CD4-positive, alpha-beta T cell (primary cell): Measurements from ENCODE around the gene ZIC2. TPM values are rescaled to one million over a fixed set of nuclear protein-coding genes. Genes with fewer than 3 reads are reported as not detected.

Source experiments
- ATAC-seq: fragments of 200-7000 bp; cut with Tn5 transposase; one replicate; pipeline ENCODE4 v1.10.0; 2022; ENCODE audit warnings: mild to moderate bottlenecking; ENCODE audit not compliant: poor library complexity
- CTCF ChIA-PET: fragments of 350-600 bp; sonication (Branson Sonifier 250); formaldehyde crosslinking; loops from one replicate; lab custom pipeline; 2021; ENCODE audit warnings: antibody characterized with exemption, inconsistent platforms; lab: Charles Lee
- POLR2A ChIA-PET: fragments of 350-600 bp; sonication (Branson Sonifier 250); formaldehyde crosslinking; loops from one replicate; lab custom pipeline; 2021; ENCODE audit warnings: antibody characterized with exemption, inconsistent platforms; lab: Charles Lee
- DNase-seq, 14 experiments: peaks; one replicate each; pipeline ENCODE4 v3.0.0-alpha.2; 2013 to 2020; ENCODE audit warnings: mixed read lengths in 2 of 14
- H3K27ac ChIP-seq, 2 donors: one replicate each; pipeline versions ENCODE4 v1.5.1 to v1.7.0; 2013; ENCODE audit warnings: low read length in 2 of 2, low read depth in 1 of 2, mild to moderate bottlenecking in 1 of 2
- H3K27me3 ChIP-seq, 2 experiments: 1 replicate in 1 of 2; 2 replicates in 1 of 2; pipeline versions ENCODE4 v1.6.1 to v1.7.0; 2013; ENCODE audit warnings: low read length in 2 of 2, control low read depth in 1 of 2, mild to moderate bottlenecking in 1 of 2, moderate library complexity in 1 of 2; ENCODE audit not compliant: insufficient read depth in 2 of 2, control insufficient read depth in 1 of 2
- H3K36me3 ChIP-seq: one replicate; pipeline ENCODE4 v1.6.1; 2013; ENCODE audit warnings: low read length, control low read depth; ENCODE audit not compliant: insufficient read depth
- H3K4me1 ChIP-seq: one replicate; pipeline ENCODE4 v1.6.1; 2013; ENCODE audit warnings: low read length, control low read depth; ENCODE audit not compliant: insufficient read depth
- H3K4me3 ChIP-seq: one replicate; pipeline ENCODE4 v1.5.1; 2013; ENCODE audit warnings: mild to moderate bottlenecking, low read length, moderate library complexity
- H3K9me3 ChIP-seq, 2 experiments: 1 replicate in 1 of 2; 2 replicates in 1 of 2; pipeline versions ENCODE4 v1.6.1 to v1.7.0; 2013; ENCODE audit warnings: low read length in 2 of 2, mild to moderate bottlenecking in 2 of 2, control low read depth in 1 of 2, moderate library complexity in 1 of 2; ENCODE audit not compliant: control insufficient read depth in 1 of 2, insufficient read depth in 1 of 2
- H3K27ac Mint-ChIP-seq: one replicate; pipeline ENCODE4 v1.8.0; 2020; ENCODE audit warnings: mixed read lengths
- H3K27me3 Mint-ChIP-seq: one replicate; pipeline ENCODE4 v1.8.0; 2021; ENCODE audit warnings: mixed read lengths
- H3K36me3 Mint-ChIP-seq: one replicate; pipeline ENCODE4 v1.8.0; 2021; ENCODE audit warnings: low read depth, mixed read lengths
- H3K4me1 Mint-ChIP-seq: one replicate; pipeline ENCODE4 v1.8.0; 2021; ENCODE audit warnings: low read depth, mixed read lengths
- H3K4me3 Mint-ChIP-seq: one replicate; pipeline ENCODE4 v1.8.0; 2020; ENCODE audit warnings: mild to moderate bottlenecking, mixed read lengths
- H3K9me3 Mint-ChIP-seq: one replicate; pipeline ENCODE4 v1.8.0; 2020; ENCODE audit warnings: mixed read lengths
- intact Hi-C, 2 experiments: fragments of 100-400 bp; cut with DNase I in 1 of 2; cut with micrococcal nuclease in 1 of 2; formaldehyde crosslinking; loops; one replicate each; pipeline versions ENCODE4 v1.15.1 to v1.9.0; 2023 to 2025; cut with DNase I, micrococcal nuclease
- total RNA-seq, 174 experiments: library from RNA in 2 of 174; stranded (reverse) in 2 of 174; gene quantifications; one replicate each; pipeline ENCODE4 v1.2.3 and lab custom pipeline; 2021 to 2026
- TF ChIP-seq, protein P1 (sequence below): fragments of 200-600 bp; IDR thresholded peaks from one replicate; pipeline ENCODE4 v1.8.0; 2022; ENCODE audit warnings: antibody characterized with exemption, mild to moderate bottlenecking

The ZIC2 gene
- total RNA-seq, 2 experiments from 2014 or later: not detected

DNA sequence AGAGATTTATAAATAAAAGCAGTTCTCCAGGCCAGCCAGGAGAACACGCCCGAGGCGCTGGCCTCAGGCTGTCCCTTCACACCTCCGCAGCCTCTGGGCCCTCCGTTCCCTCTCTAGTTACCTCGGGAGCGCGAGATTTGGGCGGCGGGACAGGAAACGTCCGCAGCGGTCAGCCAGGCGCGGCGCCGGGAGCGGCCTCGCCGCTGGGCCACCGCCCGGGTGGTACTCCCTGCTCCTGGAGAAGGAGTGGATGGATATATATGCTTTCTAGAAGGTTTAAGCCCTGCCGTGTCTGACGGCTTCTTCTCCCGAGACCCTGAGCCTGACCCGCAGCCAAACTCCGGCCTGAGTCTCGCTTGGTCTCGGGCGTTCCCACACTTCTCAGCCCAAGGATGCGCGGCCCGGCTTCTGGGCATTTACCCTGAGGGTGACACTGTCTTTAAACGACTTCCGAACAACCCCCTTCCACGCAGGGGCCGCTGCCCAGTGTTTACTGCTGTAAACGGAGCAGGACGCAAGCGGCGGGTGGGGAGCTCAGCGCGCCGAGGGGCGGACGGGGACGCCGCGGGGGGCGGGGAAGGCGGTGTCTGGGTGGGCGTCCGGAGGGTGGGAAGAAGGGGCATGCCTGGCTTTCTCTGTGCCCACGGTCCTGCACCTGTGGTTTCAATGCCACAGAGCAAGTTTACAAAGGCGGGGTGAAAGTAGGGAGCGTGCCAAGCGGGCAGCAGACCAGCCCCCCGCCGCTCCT is 2.0 kb upstream of the ZIC2 start:
- peaks cover 12% of the 10 kb centered on the region for H3K4me1 Mint-ChIP-seq
- TF ChIP-seq, protein P1, sequence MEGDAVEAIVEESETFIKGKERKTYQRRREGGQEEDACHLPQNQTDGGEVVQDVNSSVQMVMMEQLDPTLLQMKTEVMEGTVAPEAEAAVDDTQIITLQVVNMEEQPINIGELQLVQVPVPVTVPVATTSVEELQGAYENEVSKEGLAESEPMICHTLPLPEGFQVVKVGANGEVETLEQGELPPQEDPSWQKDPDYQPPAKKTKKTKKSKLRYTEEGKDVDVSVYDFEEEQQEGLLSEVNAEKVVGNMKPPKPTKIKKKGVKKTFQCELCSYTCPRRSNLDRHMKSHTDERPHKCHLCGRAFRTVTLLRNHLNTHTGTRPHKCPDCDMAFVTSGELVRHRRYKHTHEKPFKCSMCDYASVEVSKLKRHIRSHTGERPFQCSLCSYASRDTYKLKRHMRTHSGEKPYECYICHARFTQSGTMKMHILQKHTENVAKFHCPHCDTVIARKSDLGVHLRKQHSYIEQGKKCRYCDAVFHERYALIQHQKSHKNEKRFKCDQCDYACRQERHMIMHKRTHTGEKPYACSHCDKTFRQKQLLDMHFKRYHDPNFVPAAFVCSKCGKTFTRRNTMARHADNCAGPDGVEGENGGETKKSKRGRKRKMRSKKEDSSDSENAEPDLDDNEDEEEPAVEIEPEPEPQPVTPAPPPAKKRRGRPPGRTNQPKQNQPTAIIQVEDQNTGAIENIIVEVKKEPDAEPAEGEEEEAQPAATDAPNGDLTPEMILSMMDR: no peak
- H3K36me3 Mint-ChIP-seq: peaks cover 5% of the 10 kb centered on the region
- H3K36me3 ChIP-seq: no peaks in the 10 kb centered on the region
- no peak overlapping the region for H3K4me3 ChIP-seq
- peaks cover 74% of the 10 kb centered on the region for H3K27me3 Mint-ChIP-seq
- POLR2A ChIA-PET: interaction anchor here (1.4 kb wide), 1 partner anchor 323 kb away, joined by 4 read pairs; no protein-coding TSS in a partner anchor
- intact Hi-C loops: no loop called here
- H3K9me3 ChIP-seq: peaks cover 52 to 63% of the 10 kb centered on the region in 2 experiments
- DNase-seq (peak in 1 of 14 experiments; percentile 26), ATAC-seq (no peak)
- peak overlapping the region; percentile 63 for H3K4me3 Mint-ChIP-seq
- CTCF ChIA-PET: no interaction called here
- peak overlapping the region; percentile 7 for H3K27ac Mint-ChIP-seq
- peaks cover 53% of the 10 kb centered on the region for H3K4me1 ChIP-seq
- H3K27me3 ChIP-seq: peaks cover 78 to 91% of the 10 kb centered on the region in 2 experiments
- H3K27ac ChIP-seq: no peak overlapping the region
- peaks cover 12% of the 10 kb centered on the region for H3K9me3 Mint-ChIP-seq

DNA sequence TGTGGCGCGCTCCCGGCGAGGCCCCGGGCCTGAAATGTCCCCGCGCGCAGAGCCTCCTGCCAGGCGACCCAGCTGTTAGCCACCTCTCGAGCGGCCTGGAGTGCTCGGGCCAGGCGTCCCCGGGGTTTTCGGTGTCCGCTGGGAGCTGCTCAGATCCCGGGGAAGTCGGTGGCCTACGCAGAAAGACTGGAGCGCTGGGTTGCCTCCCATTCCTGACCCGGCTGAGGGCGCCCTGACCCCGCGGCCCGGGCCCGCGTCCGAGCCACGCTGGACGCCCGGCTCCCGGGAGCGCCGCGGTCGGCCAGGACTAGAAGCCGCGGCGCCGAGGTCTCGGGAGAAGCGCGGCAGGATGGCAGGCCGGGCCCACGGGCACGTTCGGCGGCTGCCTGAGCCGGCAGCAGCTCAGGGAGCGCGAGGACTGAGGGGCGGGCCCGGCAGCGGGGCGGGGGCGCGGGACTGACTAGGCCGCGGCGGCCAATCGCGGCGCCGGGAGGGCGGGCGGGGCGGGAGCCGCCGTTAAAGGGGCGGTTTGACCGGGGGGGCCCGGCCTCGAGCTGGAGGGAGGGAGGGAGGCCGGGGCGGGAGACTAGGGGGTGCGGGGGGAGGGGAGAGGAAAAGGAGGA is 1.3 kb upstream of the ZIC2 start:
- H3K27ac Mint-ChIP-seq: no peak overlapping the region
- Histone ChIP-seq H3K9me3 (peaks cover 48 to 62% of the 10 kb centered on the region in 2 experiments), H3K4me1 (peaks cover 59% of the 10 kb centered on the region), H3K27ac (no peak overlapping the region), H3K4me3 (peak overlapping the region; percentile 19), H3K27me3 (peaks cover 77 to 90% of the 10 kb centered on the region in 2 experiments), H3K36me3 (no peaks in the 10 kb centered on the region)
- H3K4me3 Mint-ChIP-seq: no peak overlapping the region
- TF ChIP-seq, protein P1: no peak
- DNase-seq (peak in 9 of 14 experiments; percentile 37 to 77 (median 48)), ATAC-seq (peak; percentile 79)
- peaks cover 12% of the 10 kb centered on the region for H3K9me3 Mint-ChIP-seq
- intact Hi-C loops: no loop called here
- peaks cover 69% of the 10 kb centered on the region for H3K27me3 Mint-ChIP-seq
- CTCF ChIA-PET: no interaction called here
- H3K36me3 Mint-ChIP-seq: peaks cover 6% of the 10 kb centered on the region
- H3K4me1 Mint-ChIP-seq: peaks cover 13% of the 10 kb centered on the region
- POLR2A ChIA-PET: interaction anchor here (1.4 to 1.6 kb wide), 2 partner anchors 15 to 324 kb away, joined by 4 read pairs; no protein-coding TSS in a partner anchor

DNA sequence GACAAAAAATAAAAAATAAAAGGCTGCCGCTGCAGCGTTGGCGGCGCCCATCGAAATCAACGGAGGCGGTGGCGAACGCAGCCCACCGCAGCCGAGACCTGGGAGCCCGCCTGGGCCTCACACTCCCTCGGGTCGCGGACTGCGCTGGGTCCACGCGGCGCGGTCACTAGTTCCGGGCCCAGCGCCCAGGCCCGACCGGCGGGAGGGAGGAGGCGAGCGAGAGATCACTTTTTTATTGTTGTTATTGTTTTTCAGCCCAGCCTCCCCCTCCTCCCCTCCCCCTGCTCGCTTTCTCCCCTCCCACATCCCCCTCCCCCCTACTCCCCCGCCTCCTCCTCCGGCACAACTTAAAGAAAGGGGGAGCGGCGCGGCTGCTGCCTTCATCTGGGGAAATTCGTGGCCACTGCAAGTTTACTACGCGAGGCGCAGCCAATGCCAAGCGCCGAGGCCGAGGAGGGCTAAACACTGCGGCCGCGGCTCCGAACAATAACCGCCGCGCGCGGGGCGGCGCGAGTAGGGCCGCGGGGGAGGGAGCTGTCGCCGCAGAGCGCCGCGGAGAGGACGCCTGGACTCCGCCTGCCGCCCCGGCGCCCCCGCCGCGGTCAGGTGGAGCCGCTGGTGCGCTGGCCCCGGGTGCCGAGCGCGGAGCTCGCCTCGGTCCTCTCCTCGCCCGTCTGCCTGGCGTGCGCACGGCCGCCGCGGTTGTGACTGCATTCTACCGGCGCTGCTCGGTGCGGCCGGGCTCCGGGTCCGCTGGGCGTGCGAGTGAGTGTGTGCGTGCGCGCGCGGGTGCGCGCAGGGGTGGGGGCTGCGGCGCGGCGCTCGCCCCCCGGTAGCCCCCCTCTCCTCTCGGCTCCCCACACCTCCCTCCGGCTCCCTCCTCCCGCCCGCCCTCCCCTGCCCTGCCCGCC is 505 bp upstream of the ZIC2 start:
- Histone ChIP-seq H3K27ac (no peak overlapping the region), H3K4me3 (peak overlapping the region; percentile 19), H3K4me1 (peaks cover 56% of the 10 kb centered on the region), H3K27me3 (peaks cover 76 to 89% of the 10 kb centered on the region in 2 experiments), H3K9me3 (peaks cover 42 to 56% of the 10 kb centered on the region in 2 experiments), H3K36me3 (no peaks in the 10 kb centered on the region)
- H3K27me3 Mint-ChIP-seq: peaks cover 68% of the 10 kb centered on the region
- ATAC-seq (no peak), DNase-seq (peak in 2 of 14 experiments; percentile 49 to 58)
- intact Hi-C loops: no loop called here
- ChIA-PET CTCF (interaction anchor here (1.1 kb wide), 1 partner anchor 325 kb away, joined by 4 read pairs; no protein-coding TSS in a partner anchor), POLR2A (interaction anchor here (0.6 to 1.6 kb wide), 4 partner anchors 14 to 513 kb away, joined by 3 to 5 read pairs (median 4); no protein-coding TSS in a partner anchor)
- peaks cover 13% of the 10 kb centered on the region for H3K4me1 Mint-ChIP-seq
- H3K4me3 Mint-ChIP-seq: no peak overlapping the region
- H3K27ac Mint-ChIP-seq: no peak overlapping the region
- H3K36me3 Mint-ChIP-seq: peaks cover 6% of the 10 kb centered on the region
- H3K9me3 Mint-ChIP-seq: peaks cover 9% of the 10 kb centered on the region
- TF ChIP-seq, protein P1: no peak
